ENCODE results near the gene SNX33.
"Not testable (repeated sequence)": the region's sequence is repeated elsewhere in the genome, so short reads cannot be mapped to it uniquely, and the experiment has no call there.

DNA sequence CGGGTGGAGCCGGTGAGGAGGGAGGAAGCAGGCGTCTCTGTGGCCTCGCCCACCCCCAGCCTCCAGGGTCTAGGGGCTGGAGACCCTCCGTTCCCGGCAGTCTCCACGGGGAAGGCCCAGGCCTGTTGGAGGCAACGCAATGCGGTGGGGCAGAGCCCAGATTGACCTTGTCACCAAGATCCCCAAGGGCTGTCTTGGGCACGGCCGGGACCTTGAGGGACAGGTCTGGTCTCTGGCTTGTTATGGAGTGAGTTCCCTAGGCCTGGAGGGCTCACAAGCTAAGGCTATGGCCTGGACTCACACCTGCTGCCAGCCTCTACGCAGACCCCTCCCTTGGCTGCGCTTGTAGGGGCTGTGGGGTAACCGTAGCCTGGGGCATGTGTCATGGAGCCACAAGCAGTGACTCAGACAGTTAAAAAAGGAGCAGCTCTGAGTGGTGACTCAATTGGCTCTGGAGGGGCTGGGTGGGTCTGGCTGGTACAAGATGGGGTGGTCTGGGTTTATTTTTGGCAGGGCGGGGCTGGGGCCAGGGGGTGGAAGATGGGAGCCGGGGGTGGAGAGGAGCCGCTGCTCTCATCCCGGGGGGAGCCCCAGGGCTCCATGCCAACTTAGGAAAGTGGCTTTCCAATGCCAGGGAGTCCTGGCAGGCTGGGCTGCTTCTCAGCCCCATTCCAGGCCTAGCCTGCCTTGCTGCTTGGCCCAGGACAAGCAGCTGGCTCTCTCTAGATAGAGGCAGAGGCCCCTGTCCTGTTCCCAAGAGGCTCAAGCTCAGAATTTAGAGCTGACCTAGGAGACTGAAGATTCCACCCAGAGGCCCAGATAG lies 55.9 kb downstream of the SNX33 start:
- TF ChIP-seq, protein P1, sequence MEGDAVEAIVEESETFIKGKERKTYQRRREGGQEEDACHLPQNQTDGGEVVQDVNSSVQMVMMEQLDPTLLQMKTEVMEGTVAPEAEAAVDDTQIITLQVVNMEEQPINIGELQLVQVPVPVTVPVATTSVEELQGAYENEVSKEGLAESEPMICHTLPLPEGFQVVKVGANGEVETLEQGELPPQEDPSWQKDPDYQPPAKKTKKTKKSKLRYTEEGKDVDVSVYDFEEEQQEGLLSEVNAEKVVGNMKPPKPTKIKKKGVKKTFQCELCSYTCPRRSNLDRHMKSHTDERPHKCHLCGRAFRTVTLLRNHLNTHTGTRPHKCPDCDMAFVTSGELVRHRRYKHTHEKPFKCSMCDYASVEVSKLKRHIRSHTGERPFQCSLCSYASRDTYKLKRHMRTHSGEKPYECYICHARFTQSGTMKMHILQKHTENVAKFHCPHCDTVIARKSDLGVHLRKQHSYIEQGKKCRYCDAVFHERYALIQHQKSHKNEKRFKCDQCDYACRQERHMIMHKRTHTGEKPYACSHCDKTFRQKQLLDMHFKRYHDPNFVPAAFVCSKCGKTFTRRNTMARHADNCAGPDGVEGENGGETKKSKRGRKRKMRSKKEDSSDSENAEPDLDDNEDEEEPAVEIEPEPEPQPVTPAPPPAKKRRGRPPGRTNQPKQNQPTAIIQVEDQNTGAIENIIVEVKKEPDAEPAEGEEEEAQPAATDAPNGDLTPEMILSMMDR (IDR thresholded peaks at IDR 0.05; ENCODE audit: borderline replicate concordance, extremely low read depth, low read length, poor library complexity, severe bottlenecking) = not testable (repeated sequence)
- TF ChIP-seq EZH2 (IDR thresholded peaks at IDR 0.05; ENCODE audit: borderline replicate concordance, low read depth, low read length, severe bottlenecking) = not testable (repeated sequence)
